Right atrium auricular region (tissue), 2 donors: ENCODE measurements around the gene PDP2. TPM values are rescaled to one million over a fixed set of nuclear protein-coding genes. Genes with fewer than 3 reads are reported as not detected.

Source experiments
- DNase-seq: peaks from one replicate; pipeline ENCODE4 v3.0.0-alpha.2; 2019; ENCODE audit warnings: low spot score
- H3K27ac ChIP-seq, 2 donors: fragments of 200-600 bp; sonication (generic); 1 replicate in 1 of 2; 2 replicates in 1 of 2; pipeline ENCODE4 v1.5.1; 2016 to 2019
- H3K27me3 ChIP-seq, 2 donors: fragments of 200-600 bp; sonication (generic); one replicate each; pipeline versions ENCODE4 v1.5.1 to v1.6.0; 2017 to 2019
- H3K36me3 ChIP-seq: fragments of 200-600 bp; sonication (generic); one replicate; pipeline ENCODE4 v1.5.1; 2016
- H3K4me1 ChIP-seq, 2 donors: fragments of 200-600 bp; sonication (generic); one replicate each; pipeline versions ENCODE4 v1.5.1 to v1.6.0; 2017 to 2019
- H3K4me3 ChIP-seq, 2 donors: fragments of 200-600 bp; sonication (generic); 1 replicate in 1 of 2; 2 replicates in 1 of 2; pipeline ENCODE4 v1.5.1; 2017 to 2019; ENCODE audit warnings: mild to moderate bottlenecking in 1 of 2, moderate library complexity in 1 of 2
- H3K9me3 ChIP-seq, 2 donors: fragments of 200-600 bp; sonication (generic); one replicate each; pipeline ENCODE4 v1.5.1; 2019
- CTCF ChIP-seq, 2 donors: fragments of 200-600 bp; sonication (generic); IDR thresholded peaks; one replicate each; pipeline ENCODE4 v1.5.1; 2019; ENCODE audit warnings: antibody characterized with exemption in 2 of 2
- total RNA-seq, 2 donors: library from RNA; depleted of rRNA; stranded (reverse); fragments of >200 nt; gene quantifications; one replicate each; pipeline ENCODE4 v1.1.0, GENCODE V29; 2016

The PDP2 gene
- total RNA-seq, 2 donors from 2014 or later: 1.7 to 3.4 TPM

- H3K9me3 ChIP-seq: no peaks in the 10 kb centered on the region
- H3K4me3 ChIP-seq: no peak overlapping the region
- H3K27me3 ChIP-seq: no peaks in the 10 kb centered on the region
- no peak for DNase-seq
- no peak for TF ChIP-seq CTCF (IDR thresholded peaks at IDR 0.05)
- no peak overlapping the region for H3K27ac ChIP-seq
- H3K36me3 ChIP-seq: peaks cover 15% of the 10 kb centered on the region
- no peaks in the 10 kb centered on the region for H3K4me1 ChIP-seq
These were observed 8.6 kb downstream of the PDP2 start for GRCh38 chr16:66888647-66889615.

- no peak for TF ChIP-seq CTCF (IDR thresholded peaks at IDR 0.05)
- H3K9me3 ChIP-seq: no peaks in the 10 kb centered on the region
- H3K27me3 ChIP-seq: no peaks in the 10 kb centered on the region
- no peaks in the 10 kb centered on the region for H3K4me1 ChIP-seq
- peaks cover 11% of the 10 kb centered on the region for H3K36me3 ChIP-seq
- H3K4me3 ChIP-seq: no peak overlapping the region
- DNase-seq: no peak
- no peak overlapping the region for H3K27ac ChIP-seq
These were observed 9.3 kb downstream of the PDP2 start for GRCh38 chr16:66889622-66890021.

- no peak overlapping the region for H3K27ac ChIP-seq
- no peak for DNase-seq
These were observed 10.5 kb downstream of the PDP2 start for GRCh38 chr16:66890799-66891198.

GRCh38 chr16:66891360-66891759 is 11.0 kb downstream of the PDP2 start:
- H3K4me3 ChIP-seq: no peak overlapping the region
- peaks cover 0 to 3% of the 10 kb centered on the region in 2 donors for H3K4me1 ChIP-seq
- no peak overlapping the region for H3K27ac ChIP-seq
- H3K9me3 ChIP-seq: no peaks in the 10 kb centered on the region
- no peaks in the 10 kb centered on the region for H3K27me3 ChIP-seq
- TF ChIP-seq CTCF (IDR thresholded peaks at IDR 0.05): no peak
- H3K36me3 ChIP-seq: no peaks in the 10 kb centered on the region
- DNase-seq: no peak

More at GRCh38 chr16:66890799-66891198, 10.5 kb downstream of the PDP2 start:
- H3K4me1 ChIP-seq: peaks cover 0 to 3% of the 10 kb centered on the region in 2 donors
- no peaks in the 10 kb centered on the region for H3K36me3 ChIP-seq
- no peaks in the 10 kb centered on the region for H3K27me3 ChIP-seq
- H3K4me3 ChIP-seq: no peak overlapping the region
- TF ChIP-seq CTCF (IDR thresholded peaks at IDR 0.05): no peak
- H3K9me3 ChIP-seq: no peaks in the 10 kb centered on the region

GRCh38 chr16:66891797-66892196 is 11.5 kb downstream of the PDP2 start:
- H3K4me1 ChIP-seq: peaks cover 0 to 3% of the 10 kb centered on the region in 2 donors
- no peaks in the 10 kb centered on the region for H3K9me3 ChIP-seq
- no peak overlapping the region for H3K4me3 ChIP-seq
- no peaks in the 10 kb centered on the region for H3K36me3 ChIP-seq
- no peak for DNase-seq
- TF ChIP-seq CTCF (IDR thresholded peaks at IDR 0.05): no peak
- H3K27ac ChIP-seq: no peak overlapping the region
- H3K27me3 ChIP-seq: no peaks in the 10 kb centered on the region
